ENCODE measurements around the gene EARS2. TPM values are rescaled to one million over a fixed set of nuclear protein-coding genes. Genes with fewer than 3 reads are reported as not detected.
"Not testable (repeated sequence)": the region's sequence is repeated elsewhere in the genome, so short reads cannot be mapped to it uniquely, and the experiment has no call there.

EARS2 gene
- total RNA-seq: 33.0 TPM

DNA sequence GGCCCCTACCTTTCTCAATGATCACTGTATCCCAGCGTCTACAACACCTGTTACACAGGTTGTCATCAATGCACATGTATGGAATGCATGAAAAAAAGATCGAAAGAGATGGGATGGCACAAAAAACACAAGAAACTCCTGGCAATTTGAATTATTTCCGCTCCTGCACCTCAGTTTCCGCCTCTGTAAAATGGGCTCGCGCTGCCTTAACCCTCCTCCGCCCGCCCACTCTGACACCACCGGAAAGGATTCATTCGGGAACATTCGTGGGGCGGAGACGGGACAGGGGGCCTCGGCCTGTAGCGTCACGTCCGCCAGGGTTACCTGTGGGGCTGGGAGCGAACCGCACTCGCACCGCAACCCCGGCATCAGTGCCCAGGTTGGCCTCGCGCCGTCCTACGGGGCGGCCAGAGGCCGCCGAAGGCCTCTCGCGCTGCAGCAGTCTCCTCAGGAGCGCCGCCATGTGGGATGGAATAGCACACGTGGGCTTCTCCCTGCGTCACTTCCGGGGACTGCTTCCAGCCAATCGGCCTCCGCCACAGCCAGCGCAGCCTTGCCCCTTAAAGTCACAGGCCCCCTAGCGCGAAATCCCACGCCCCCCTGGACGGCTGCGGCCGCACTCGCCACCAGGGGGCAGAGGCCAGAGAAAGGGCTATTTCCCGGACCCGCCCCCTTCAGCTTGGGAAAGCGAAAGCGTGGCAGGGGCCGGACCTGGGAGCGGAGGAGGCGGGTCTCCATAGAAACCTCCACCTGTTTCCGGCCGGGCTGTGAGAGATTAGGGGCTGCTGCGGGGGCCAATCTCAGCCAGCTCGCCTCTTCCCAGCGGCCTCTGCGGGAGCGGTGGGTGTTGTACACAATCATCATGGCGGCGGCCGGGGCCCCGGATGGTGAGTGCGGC is at the start of gene EARS2, which contains the start of gene UBFD1:
Gene EARS2 (minus strand): TSS at position 470 of the 898 bp plus-strand sequence. CDS start 7 bp downstream, at position 463.
Gene UBFD1 (plus strand): TSS at position 847 of the 898 bp plus-strand sequence. CDS start 16 bp downstream, at position 863.
- no peak for FAIRE-seq
- DNase-seq (ENCODE audit: low spot score in 2 of 2): peak; percentile 94 to 96

DNA sequence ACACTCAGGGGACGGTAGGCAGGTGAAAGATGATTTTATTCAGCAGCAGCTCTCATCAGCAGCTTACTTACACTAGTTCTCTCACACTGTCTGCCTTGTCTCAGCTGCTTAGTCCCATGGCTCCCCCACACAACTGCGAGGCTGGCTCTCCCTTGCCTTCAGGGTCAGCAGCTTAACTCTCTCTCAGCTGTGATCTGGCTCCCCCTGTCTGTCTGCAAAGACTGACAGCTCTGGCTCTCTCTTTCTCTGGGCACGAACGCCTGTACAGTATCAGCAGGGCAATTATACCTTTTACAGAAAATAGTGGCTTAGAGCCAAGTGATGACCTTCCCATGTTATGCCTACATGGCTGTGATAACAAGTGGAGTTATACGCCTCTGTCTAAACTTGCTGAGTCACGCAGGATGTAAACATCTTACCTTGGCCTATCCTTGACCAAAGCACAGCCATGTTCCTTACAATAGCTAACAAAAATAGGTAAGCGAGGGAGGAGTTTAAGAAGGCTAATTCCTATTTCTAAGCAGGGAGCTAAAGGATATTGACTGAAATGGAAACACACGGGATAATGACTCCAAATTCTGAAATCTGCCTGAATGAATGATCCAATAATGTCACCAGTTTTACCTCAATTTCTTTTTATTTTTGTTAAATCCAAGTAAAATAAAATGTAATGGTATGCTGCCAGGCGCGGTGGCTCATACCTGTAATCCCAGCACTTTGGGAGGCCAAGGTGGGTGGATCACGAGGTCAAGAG is 40.0 kb upstream of the EARS2 start:
- FAIRE-seq (no peak), DNase-seq (ENCODE audit: low spot score in 2 of 2) (no peak)

GRCh38 chr16:23595951-23596720 is 39.0 kb upstream of the EARS2 start, which contains the start of gene NDUFAB1:
Gene NDUFAB1 (minus strand): TSS chr16:23596316. CDS start chr16:23596290, 26 bp downstream.
- FAIRE-seq (no peak), DNase-seq (ENCODE audit: low spot score in 2 of 2) (peak; percentile 91 to 92)

DNA sequence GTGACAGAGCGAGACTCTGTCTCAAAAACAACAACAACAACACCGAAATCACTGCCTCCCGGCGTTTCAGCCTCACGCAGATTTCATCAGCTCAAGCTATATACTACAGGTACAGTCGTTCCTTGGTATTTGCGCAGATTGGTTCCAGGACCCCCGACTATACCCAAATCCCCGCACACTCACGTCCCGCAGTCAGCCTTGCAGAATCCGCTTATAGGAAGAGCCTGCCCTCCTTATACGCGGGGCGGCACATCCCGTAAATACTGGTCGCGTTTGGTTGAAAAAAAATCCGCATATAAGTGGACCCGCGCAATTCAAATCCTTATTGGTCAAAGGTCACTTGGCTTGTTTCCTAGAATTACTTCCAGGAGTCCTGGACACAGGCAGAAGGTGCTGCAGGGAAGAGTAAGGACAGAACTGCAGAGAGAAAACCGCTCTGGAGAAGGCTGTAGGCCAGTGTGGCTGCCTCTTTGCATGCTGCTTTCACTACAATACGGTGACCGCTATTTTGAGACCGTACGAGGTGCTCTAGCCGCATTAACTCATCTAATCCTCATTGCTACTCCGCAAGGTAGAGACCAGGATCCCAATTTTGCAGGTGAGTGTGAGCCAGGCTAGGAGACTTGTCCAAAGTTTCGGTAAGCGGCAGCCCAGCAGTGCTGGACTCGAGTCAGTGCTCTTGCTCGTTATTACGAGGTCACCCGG is 38.2 kb upstream of the EARS2 start:
- DNase-seq (ENCODE audit: low spot score in 2 of 2) (peak in 1 of 2 donors; percentile 33), FAIRE-seq (no peak)

GRCh38 chr16:23594186-23594585 is 37.0 kb upstream of the EARS2 start:
- FAIRE-seq: no peak
- DNase-seq (ENCODE audit: low spot score in 2 of 2): no peak

- DNase-seq (ENCODE audit: low spot score in 2 of 2) (no peak), FAIRE-seq (no peak)
Observed at GRCh38 chr16:23590181-23590580, 33.0 kb upstream of the EARS2 start.

DNA sequence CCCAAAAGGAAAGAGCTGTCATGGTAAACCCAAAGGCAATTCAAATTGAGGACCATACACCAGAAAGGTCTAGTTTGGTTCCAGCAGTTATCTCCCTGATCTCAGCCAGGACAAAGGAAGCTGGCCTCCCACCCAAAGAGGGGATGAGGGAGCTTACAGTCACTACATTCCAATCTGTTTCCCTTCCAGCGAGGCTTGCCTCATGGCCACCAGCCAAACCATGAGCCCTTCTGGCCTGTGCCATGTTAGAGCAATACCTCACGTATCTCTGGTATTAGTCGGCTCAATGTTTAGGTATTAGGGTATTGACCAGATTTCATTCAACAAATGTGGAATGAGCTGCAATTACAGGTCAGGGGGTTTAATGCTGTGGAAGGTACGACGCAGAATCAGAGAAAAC is 30.6 kb upstream of the EARS2 start:
- FAIRE-seq: no peak
- no peak for DNase-seq (ENCODE audit: low spot score in 2 of 2)

DNA sequence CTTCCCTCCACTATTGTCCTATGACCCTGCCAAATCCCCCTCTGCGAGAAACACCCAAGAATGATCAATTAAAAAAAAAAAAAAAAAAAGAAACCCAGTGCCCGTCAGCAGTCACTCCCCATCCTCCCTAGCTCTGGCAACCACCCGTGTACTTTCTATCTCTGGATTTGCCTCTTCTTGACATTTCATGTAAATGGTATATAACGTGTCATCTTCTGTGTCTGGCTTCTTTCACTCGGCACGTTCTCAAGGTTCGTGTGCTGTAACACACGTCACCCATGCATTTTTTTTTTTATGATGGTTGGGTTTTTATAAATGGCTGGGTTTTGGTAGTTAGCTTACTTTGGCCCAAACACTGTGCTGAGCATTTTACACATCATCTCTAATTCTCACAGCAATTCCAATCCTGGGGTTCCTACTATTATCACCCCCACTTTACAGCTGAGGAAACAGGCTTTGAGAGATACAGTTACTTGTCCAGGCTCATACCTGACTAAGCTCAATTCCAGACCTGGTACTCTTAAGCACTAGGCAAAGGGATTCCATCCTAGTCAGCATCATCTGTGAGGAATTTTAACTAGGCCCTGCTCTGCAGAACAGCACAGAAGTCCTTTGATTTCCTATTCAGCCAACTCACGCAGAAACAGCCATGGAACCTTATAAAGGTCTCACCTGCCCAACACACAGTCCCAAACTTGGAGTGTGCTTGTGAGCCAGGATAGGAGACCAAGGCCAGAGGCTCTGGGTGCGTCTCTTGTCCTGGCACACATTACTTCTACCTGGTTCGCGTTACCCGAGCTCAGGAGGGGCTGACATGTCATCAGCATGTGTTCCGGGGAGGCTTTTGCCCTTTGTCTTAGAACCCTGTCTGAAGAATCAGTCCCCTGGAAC is 27.3 kb upstream of the EARS2 start:
- FAIRE-seq (no peak), DNase-seq (ENCODE audit: low spot score in 2 of 2) (no peak)

DNA sequence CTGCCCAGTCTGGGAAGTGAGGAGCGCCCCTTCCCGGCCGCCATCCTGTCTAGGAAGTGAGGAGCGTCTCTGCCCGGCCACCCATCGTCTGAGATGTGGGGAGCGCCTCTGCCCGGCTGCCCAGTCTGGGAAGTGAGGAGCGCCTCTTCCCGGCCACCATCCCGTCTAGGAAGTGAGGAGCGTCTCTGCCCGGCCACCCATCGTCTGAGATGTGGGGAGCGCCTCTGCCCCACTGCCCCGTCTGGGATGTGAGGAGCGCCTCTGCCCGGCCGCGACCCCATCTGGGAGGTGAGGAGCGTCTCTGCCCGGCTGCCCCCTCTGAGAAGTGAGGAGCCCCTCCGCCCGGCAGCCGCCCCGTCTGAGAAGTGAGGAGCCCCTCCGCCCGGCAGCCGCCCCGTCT is 26.1 kb upstream of the EARS2 start:
- DNase-seq (ENCODE audit: low spot score in 2 of 2); FAIRE-seq: not testable (repeated sequence)

- FAIRE-seq: no peak
- DNase-seq (ENCODE audit: low spot score in 2 of 2): no peak
Observed at GRCh38 chr16:23581764-23582163, 24.6 kb upstream of the EARS2 start.

DNA sequence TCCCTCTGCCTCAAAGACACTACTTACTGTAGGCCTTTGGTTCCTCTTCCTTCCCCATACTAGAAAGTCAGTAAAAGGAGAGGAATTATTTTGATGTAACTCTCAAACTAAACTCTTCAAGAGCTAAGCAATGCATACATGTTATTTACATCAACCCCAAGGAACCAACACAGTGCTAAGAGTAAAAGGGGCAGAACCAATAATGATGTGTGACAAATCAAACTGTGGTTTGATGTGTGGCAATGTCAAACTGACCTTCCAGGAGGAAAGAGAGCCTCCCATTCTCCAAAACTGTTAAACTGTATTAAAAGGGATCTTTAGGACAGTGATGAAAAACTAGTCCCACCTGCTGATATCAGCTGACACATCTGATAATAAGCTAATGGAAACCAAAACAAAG is 23.2 kb upstream of the EARS2 start:
- FAIRE-seq: no peak

DNA sequence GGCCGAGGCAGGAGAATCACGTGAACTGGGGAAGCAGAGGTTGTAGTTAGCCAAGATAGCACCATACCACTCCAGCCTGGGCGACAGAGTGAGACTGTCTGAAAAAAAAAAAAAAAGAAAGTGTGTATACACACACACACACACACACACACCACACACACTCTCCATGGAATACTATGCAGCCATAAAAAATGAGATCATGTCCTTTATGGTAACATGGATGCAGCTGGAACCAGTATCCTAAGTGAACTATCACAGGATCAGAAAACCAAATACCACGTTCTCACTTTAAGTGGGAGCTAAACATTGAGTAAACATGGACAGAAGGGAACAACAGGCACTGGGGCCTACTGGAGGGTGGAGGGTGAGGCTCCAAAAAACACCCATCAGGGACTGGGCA is 22.2 kb upstream of the EARS2 start:
- no peak for FAIRE-seq
- DNase-seq (ENCODE audit: low spot score in 2 of 2): no peak

More for the DNA sequence above, 23.2 kb upstream of the EARS2 start:
- DNase-seq (ENCODE audit: low spot score in 2 of 2): no peak

- FAIRE-seq: no peak
- no peak for DNase-seq (ENCODE audit: low spot score in 2 of 2)
Observed at GRCh38 chr16:23578101-23578830, 21.1 kb upstream of the EARS2 start.

- DNase-seq (ENCODE audit: low spot score in 2 of 2) (no peak), FAIRE-seq (no peak)
Observed at GRCh38 chr16:23577493-23577892, 20.3 kb upstream of the EARS2 start.

- DNase-seq (ENCODE audit: low spot score in 2 of 2): no peak
- no peak for FAIRE-seq
Observed at GRCh38 chr16:23575834-23576233, 18.7 kb upstream of the EARS2 start.

- no peak for DNase-seq (ENCODE audit: low spot score in 2 of 2)
- FAIRE-seq: no peak
Observed at GRCh38 chr16:23573817-23574216, 16.7 kb upstream of the EARS2 start.

DNA sequence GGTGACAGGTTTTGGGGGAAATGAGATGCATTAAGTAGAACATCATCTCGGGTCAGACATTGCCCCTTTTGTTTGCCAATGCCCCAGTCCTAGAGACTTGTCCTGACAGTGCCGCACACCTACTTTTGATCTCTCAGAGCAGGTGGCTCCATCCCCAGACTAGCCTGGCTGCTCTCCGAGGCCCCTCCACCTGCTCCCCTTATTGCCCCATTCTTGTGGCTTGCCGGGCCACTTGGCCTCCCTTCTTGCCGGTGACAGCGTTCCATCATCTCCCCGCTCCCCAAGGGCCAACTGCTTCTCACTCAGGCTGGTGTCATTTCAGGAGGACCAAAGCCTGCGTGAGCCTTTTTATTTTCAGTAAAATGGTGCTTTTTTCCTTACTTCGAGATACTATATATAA is 15.2 kb upstream of the EARS2 start:
- FAIRE-seq: no peak
- no peak for DNase-seq (ENCODE audit: low spot score in 2 of 2)

- DNase-seq (ENCODE audit: low spot score in 2 of 2): no peak
- FAIRE-seq: no peak
Observed at GRCh38 chr16:23571895-23572294, 14.7 kb upstream of the EARS2 start.

Measured in frontal cortex (tissue), 4 donors.